GM19043 (cell line): ENCODE measurements around the gene CIPC.

ENCODE experiments used
- ATAC-seq: cut with Tn5 transposase; IDR thresholded peaks from one replicate; pipeline ENCODE4 v1.9.1; 2021; ENCODE audit warnings: low read depth; ENCODE audit not compliant: unreplicated experiment

Gene CIPC

DNA sequence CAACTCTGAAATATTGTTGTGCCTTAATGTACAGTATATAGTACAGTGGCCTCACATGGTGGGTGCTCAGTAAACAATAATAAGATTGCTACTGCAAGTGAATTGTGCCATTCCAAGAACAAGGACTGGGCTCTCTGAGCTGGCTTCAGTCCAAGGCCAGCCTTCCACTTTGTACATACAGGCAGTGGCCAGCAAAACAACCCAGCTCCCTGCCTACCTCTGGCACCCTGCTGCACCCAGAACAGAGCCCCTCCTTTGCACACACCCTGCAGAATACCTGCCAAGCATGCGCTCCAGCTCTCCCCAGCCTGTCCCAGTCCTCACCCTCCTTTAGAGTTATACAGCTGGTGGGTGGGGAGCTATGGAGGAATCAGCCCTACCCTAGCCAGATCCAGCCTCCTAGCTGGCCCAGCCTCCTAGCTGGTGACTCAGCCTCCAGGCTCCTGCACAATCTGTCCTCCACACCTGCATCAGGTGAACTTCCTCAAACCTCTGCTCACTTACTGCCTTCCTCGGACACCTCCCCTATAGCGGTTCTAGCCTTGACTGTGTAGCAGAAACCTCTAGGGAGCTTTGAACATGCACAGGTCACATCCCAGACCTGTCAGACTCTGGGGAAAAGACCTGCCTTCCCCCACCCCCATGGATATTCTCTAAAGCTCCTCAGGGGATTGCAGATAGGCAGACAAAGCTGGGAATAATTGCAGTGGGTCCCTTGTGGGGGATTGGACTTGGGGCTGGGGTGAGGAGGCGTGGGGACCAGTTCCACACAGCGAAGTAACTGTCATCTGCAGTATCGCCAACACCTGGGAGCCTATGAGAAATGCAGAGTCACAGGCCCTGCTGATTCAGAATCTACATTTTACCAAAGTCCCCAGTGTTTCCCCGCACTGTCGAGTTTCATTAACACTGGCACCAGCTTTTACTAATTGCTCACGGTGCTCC lies 25.6 kb downstream of the CIPC start:
- no peak for ATAC-seq

DNA sequence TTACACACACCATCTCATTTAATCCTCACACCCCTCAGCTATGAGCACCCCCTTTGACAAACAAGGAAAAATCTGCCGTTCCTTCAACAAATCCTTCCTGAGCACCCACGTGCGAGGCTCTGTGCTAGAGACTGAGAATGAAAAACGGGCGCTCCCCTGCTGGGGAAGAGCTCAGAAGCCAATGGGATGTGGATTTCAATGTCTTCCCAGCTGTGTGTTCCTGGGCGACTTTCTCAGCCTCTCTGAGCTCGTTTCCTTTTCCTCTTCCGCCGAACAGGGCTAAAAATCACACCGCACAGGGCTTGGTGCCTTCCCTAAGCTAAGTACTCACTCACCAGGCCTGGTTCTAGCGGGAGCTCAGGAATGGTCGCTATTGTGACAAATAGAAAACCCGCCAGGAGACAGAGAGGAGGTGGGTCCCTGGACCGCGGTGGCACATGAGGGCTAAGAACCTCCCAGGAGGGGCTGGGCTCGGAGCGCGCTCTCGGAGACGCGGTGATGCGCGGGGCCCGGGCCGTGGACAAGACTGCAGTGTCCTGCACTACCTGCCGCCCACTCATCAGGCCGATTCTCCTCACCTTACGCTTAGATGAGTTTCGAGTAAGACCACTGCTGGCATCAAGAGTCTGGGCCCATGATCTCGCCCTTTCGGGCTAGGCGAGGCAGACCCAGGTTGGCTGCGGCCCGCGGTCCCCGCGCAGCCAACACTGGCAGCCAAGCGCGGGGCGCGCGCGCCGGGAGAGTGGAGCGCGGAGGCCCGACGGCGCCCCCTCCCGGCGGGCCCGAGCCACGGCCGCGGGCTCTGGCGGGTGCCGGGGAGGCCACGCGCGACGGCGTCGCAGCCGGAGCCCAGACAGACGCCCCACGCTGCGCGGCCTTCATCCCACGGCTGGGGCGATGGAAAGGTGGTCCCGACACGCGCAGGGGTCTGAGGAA lies 26.6 kb downstream of the CIPC start:
- ATAC-seq: no peak

GRCh38 chr14:77125281-77125801 lies 27.3 kb downstream of the CIPC start:
- ATAC-seq: no peak

DNA sequence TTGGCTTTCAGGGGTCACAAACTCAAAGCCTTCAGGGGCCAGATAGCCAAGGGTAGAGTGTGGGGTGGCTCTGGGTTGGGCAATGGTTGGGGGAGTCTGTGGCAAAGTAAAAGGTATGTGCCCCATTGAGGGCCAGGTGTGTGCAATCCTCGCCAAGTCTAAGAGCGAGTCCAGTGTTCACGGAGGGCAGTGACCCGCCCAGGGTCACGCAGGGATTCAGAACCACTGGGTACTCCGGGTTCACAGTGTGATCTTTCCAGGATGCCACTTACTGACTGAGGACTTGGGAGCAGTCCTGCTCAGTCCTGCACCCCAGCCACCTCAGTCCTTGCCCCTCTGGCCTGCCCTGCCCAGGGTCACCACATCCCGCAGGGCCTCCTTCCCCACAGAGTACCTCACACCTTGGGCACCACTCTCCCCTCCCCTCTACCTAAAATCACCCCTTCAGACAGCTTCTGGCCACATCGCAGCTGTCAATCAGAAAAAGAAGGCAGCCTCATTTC lies 27.8 kb downstream of the CIPC start:
- ATAC-seq: no peak

- ATAC-seq: no peak
Observed at GRCh38 chr14:77126461-77126990, 28.5 kb downstream of the CIPC start.

- ATAC-seq: no peak
Observed at GRCh38 chr14:77128414-77128891, 30.4 kb downstream of the CIPC start.

GRCh38 chr14:77130386-77130785 lies 32.3 kb downstream of the CIPC start:
- no peak for ATAC-seq

DNA sequence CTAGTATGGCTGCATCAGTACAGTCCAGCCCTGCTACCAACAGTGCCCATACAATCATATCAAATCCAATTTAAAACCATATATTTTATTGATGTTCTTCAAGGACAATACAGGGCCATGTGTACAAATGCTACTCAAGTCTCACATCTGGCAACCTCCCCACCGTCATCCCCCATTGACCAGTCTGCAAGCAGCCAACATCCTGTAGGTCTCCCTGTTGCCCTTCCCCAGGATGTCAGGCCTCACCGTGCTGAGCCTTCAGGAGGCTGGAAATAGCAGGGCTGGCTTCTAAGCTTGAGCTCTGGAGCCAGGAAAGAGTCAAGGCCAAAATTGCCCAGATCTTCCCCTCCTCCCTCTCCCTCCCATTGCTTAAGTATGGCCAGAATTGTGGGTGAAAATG lies 33.1 kb downstream of the CIPC start:
- no peak for ATAC-seq

DNA sequence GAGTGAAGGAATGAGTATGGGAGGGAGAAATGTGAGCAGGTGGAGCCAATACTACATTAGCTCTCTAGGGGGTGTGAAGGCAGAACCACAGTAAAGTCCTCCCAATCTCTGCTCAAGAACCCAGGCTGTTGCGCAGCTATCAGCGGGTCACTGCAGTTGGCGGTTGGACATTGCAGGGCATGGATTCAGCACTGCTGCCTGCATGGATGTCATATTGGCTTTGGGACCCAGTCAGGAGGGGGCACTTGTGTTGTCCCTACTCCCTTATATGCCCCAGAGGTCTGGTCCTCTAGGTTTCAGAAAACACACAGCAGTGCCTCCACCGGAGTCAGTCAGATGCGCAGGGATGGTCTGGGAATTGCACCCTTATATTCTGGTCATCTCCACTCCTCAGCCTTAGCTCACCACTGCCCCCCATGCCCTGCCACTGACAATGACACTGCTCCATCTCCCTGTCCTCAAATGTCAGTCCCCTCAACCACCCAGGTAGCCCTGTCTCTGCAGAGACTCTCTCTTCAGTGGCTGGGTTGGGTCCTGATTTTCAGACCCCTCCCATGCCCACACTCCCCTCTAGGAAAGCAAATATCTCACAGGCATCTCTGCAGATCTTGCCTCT lies 33.9 kb downstream of the CIPC start:
- ATAC-seq: no peak

GRCh38 chr14:77133720-77134338 lies 35.8 kb downstream of the CIPC start:
- peak; percentile 59 for ATAC-seq

- no peak for ATAC-seq
Observed at GRCh38 chr14:77139022-77139421, 41.0 kb downstream of the CIPC start.

- ATAC-seq: no peak
Observed at GRCh38 chr14:77139540-77140358, 41.7 kb downstream of the CIPC start.

- ATAC-seq: no peak
Observed at GRCh38 chr14:77140359-77141213, 42.5 kb downstream of the CIPC start.

GRCh38 chr14:77141214-77142004 lies 43.4 kb downstream of the CIPC start, which contains the start of gene ZDHHC22:
Gene ZDHHC22 (minus strand): TSS chr14:77141791. CDS start chr14:77139738, 2,053 bp downstream.
- no peak for ATAC-seq

DNA sequence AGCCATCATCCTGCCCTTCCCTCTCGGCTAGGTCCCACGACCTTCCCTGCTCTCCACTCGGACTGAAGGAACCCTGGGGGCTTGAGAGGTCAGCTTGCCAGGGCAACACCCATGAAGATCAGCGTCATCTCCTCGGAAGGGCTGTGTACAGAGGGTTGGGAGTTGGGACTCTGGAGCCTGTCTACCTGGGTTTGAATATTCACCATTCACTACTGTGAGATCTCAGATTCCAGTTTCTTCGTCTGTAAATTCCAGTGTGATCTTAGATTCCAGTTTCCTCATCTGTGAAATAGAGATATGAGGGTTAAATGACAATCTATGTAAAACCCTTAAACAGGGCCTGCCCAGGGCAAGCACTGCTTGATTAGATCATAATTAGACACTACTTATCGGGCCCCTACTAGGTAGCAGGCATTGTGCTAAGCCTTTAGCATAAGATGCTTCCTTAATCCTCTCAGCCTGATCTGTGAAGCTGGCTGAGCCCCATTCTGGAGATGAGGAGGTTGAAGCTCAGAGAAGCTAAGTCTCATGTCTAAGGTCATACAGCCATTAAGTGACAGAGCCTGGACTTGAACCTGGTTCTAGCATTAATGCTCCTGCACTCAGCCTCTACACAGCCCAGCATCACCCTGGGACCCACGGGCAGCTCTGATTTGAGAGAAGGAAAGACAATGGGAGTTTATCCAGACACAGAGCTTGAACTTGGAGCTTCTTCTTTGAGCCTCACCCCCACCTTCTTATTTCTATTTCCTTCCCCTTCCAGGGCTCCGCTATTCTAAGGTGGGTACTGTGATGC lies 44.1 kb downstream of the CIPC start:
- ATAC-seq: no peak

DNA sequence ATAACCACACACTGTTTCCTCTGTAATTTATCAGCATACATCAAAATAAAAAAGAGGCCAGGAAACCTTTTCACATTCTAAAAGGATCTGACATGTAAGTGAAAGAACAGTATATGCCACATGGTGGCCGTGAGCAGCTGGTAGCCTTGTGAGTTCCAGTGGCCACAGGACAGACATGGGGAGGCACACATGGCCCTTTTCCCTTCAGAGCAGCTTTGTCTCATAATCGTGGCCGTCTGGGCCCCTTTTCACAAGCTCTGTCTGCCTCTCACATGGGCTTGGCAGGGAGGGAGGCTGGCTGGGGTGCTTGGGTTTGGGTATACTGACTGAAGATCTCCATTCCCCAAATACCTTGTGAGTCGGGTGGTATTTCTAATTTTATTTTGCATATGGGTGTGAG lies 45.0 kb downstream of the CIPC start:
- no peak for ATAC-seq
